H1 (cell line): ENCODE data around the gene HAND1. TPM values are rescaled to one million over a fixed set of nuclear protein-coding genes. Genes with fewer than 3 reads are reported as not detected.

Source experiments
- CTCF ChIA-PET: fragments of 300-600 bp; sonication (Branson Sonifier 250); formaldehyde crosslinking; loops from one replicate; lab custom pipeline; 2021; ENCODE audit not compliant: partially characterized antibody; lab: Charles Lee
- POLR2A ChIA-PET: fragments of 300-600 bp; sonication (Branson Sonifier 250); formaldehyde crosslinking; loops from one replicate; lab custom pipeline; 2021; ENCODE audit warnings: inconsistent platforms; ENCODE audit not compliant: partially characterized antibody; lab: Charles Lee
- DNase-seq, 2 experiments: peaks; one replicate each; pipeline versions ENCODE4 v3.0.0 to v3.0.0-alpha.2; 2010 to 2022; ENCODE audit warnings: low spot score in 2 of 2, low read depth in 1 of 2, mixed read lengths in 1 of 2
- FAIRE-seq: peaks from 2 replicates; lab custom pipeline; 2011; peaks lifted over from hg19 to GRCh38; lab: Jason Lieb, UNC
- H2AFZ ChIP-seq: 2 replicates; pipeline ENCODE4 v1.8.1; 2012; ENCODE audit warnings: low read length, inconsistent platforms
- H2AK5ac ChIP-seq: 2 replicates; pipeline ENCODE4 v1.6.1; 2013; ENCODE audit warnings: low read depth, low read length
- H2BK120ac ChIP-seq: replicated peaks from 2 replicates; pipeline ENCODE3; 2013; ENCODE audit warnings: low read depth, low read length, inconsistent platforms
- H2BK12ac ChIP-seq: 2 replicates; pipeline ENCODE4 v1.6.1; 2013; ENCODE audit warnings: low read depth, low read length
- H2BK15ac ChIP-seq: 2 replicates; pipeline ENCODE4 v1.6.1; 2013; ENCODE audit warnings: low read length
- H2BK20ac ChIP-seq: 2 replicates; pipeline ENCODE4 v1.6.1; 2013; ENCODE audit warnings: low read length
- H2BK5ac ChIP-seq: 2 replicates; pipeline ENCODE4 v1.6.1; 2013; ENCODE audit warnings: low read depth, low read length
- H3K14ac ChIP-seq: 2 replicates; pipeline ENCODE4 v1.6.1; 2013; ENCODE audit warnings: inconsistent platforms; ENCODE audit not compliant: insufficient read length
- H3K18ac ChIP-seq: 2 replicates; pipeline ENCODE4 v1.6.1; 2013; ENCODE audit warnings: low read length; ENCODE audit errors: extremely low read depth
- H3K23ac ChIP-seq: 2 replicates; pipeline ENCODE4 v1.6.1; 2013; ENCODE audit warnings: inconsistent platforms; ENCODE audit not compliant: insufficient read length
- H3K23me2 ChIP-seq: 2 replicates; pipeline ENCODE4 v1.6.1; 2013; ENCODE audit warnings: low read depth, low read length
- H3K27ac ChIP-seq: 2 replicates; pipeline ENCODE4 v1.6.1; 2011; ENCODE audit warnings: low read depth, low read length, inconsistent platforms
- H3K27me3 ChIP-seq, 4 experiments: replicated peaks in 1 of 4; 1 replicate in 1 of 4; 2 replicates in 3 of 4; pipeline versions ENCODE4 v1.6.1 to v1.8.1; 2011 to 2013; ENCODE audit warnings: low read length in 3 of 4, mild to moderate bottlenecking in 3 of 4, inconsistent platforms in 2 of 4, mixed read lengths in 2 of 4, moderate library complexity in 1 of 4; ENCODE audit not compliant: control insufficient read depth in 3 of 4, insufficient read depth in 3 of 4; ENCODE audit errors: extremely low read depth in 1 of 4
- H3K36me3 ChIP-seq, 4 experiments: 2 replicates each; pipeline versions ENCODE4 v1.6.1 to v1.8.1; 2011 to 2013; ENCODE audit warnings: mild to moderate bottlenecking in 4 of 4, low read length in 3 of 4, moderate library complexity in 2 of 4, control low read depth in 1 of 4, inconsistent platforms in 1 of 4; ENCODE audit not compliant: insufficient read depth in 4 of 4, control insufficient read depth in 2 of 4
- H3K4ac ChIP-seq: replicated peaks from 2 replicates; pipeline ENCODE3; 2013; ENCODE audit warnings: low read length, low read depth, mixed read lengths, inconsistent platforms; ENCODE audit not compliant: insufficient read length
- H3K4me1 ChIP-seq, 4 experiments: replicated peaks in 1 of 4; 1 replicate in 1 of 4; 2 replicates in 3 of 4; pipeline versions ENCODE4 v1.6.1 to v1.8.1; 2011 to 2013; ENCODE audit warnings: low read length in 3 of 4, inconsistent platforms in 2 of 4, mixed read lengths in 1 of 4; ENCODE audit not compliant: insufficient read depth in 4 of 4, control insufficient read depth in 3 of 4
- H3K4me2 ChIP-seq, 2 experiments: 2 replicates each; pipeline versions ENCODE4 v1.6.1 to v1.8.1; 2011 to 2013; ENCODE audit warnings: low read depth in 2 of 2, low read length in 2 of 2, control low read depth in 1 of 2, inconsistent platforms in 1 of 2, mild to moderate bottlenecking in 1 of 2; ENCODE audit not compliant: insufficient read depth in 1 of 2
- H3K4me3 ChIP-seq, 4 experiments: fragments of 200-600, 300-600 bp in 1 of 4; sonication (generic), shearing (Covaris generic), sonication (Bioruptor Twin) in 1 of 4; 2 replicates each; pipeline versions ENCODE4 v1.5.1 to v1.8.1; 2011 to 2016; ENCODE audit warnings: low read length in 4 of 4, low read depth in 3 of 4, control low read depth in 2 of 4, inconsistent platforms in 2 of 4, mild to moderate bottlenecking in 2 of 4, mixed read lengths in 1 of 4, moderate library complexity in 1 of 4; ENCODE audit not compliant: insufficient read depth in 2 of 4; ENCODE audit errors: extremely low read depth in 1 of 4
- H3K56ac ChIP-seq: replicated peaks from 2 replicates; pipeline ENCODE3; 2013; ENCODE audit warnings: low read depth, mild to moderate bottlenecking, mixed read lengths, low read length, inconsistent platforms; ENCODE audit not compliant: insufficient read length
- H3K79me1 ChIP-seq: 2 replicates; pipeline ENCODE4 v1.6.1; 2013; ENCODE audit warnings: low read depth, low read length, control low read depth
- H3K79me2 ChIP-seq, 2 experiments: 2 replicates each; pipeline versions ENCODE4 v1.6.1 to v1.8.1; 2012 to 2013; ENCODE audit warnings: low read length in 2 of 2, mild to moderate bottlenecking in 2 of 2, inconsistent platforms in 1 of 2; ENCODE audit not compliant: insufficient read depth in 2 of 2, control insufficient read depth in 1 of 2
- H3K9ac ChIP-seq, 4 experiments: replicated peaks in 1 of 4; 1 replicate in 1 of 4; 2 replicates in 3 of 4; pipeline versions ENCODE4 v1.6.1 to v1.8.1; 2011 to 2013; ENCODE audit warnings: low read depth in 3 of 4, low read length in 3 of 4, control low read depth in 2 of 4, mild to moderate bottlenecking in 2 of 4, moderate library complexity in 2 of 4, inconsistent platforms in 1 of 4; ENCODE audit errors: extremely low read depth in 1 of 4
- H3K9me3 ChIP-seq, 2 experiments: 2 replicates each; pipeline versions ENCODE4 v1.6.1 to v1.8.1; 2012 to 2013; ENCODE audit warnings: mild to moderate bottlenecking in 2 of 2, moderate library complexity in 2 of 2, control low read depth in 1 of 2, inconsistent platforms in 1 of 2, low read depth in 1 of 2, low read length in 1 of 2, mixed read lengths in 1 of 2; ENCODE audit not compliant: insufficient read depth in 2 of 2
- H4K20me1 ChIP-seq, 2 experiments: replicated peaks in 1 of 2; 2 replicates each; pipeline versions ENCODE3 to v1.8.1; 2011 to 2013; ENCODE audit warnings: inconsistent platforms in 2 of 2, low read length in 2 of 2, mild to moderate bottlenecking in 1 of 2; ENCODE audit not compliant: insufficient read depth in 2 of 2, control insufficient read depth in 1 of 2
- H4K5ac ChIP-seq: 2 replicates; pipeline ENCODE4 v1.6.1; 2013; ENCODE audit warnings: low read length, low read depth, mixed read lengths, inconsistent platforms; ENCODE audit not compliant: insufficient read length
- H4K8ac ChIP-seq: 2 replicates; pipeline ENCODE4 v1.8.0; 2013; ENCODE audit warnings: mild to moderate bottlenecking, moderate library complexity, low read length, inconsistent platforms; ENCODE audit not compliant: insufficient read depth; ENCODE audit errors: extremely low read depth
- H4K91ac ChIP-seq: replicated peaks from 2 replicates; pipeline ENCODE3; 2013; ENCODE audit warnings: low read length, mixed read lengths, inconsistent platforms; ENCODE audit not compliant: insufficient read length
- WGBS, 2 experiments: shearing (Covaris generic) in 1 of 2; methylation state at CpG; one replicate each; pipeline versions ENCODE4 v1.1.6 to v1.1.7; 2013 to 2015; ENCODE audit warnings: low lambda C conversion rate in 2 of 2, mixed read lengths in 2 of 2, inconsistent platforms in 1 of 2, low coverage in 1 of 2, missing lambda C conversion rate in 1 of 2; ENCODE audit not compliant: insufficient replicate concordance in 2 of 2, insufficient coverage in 1 of 2, insufficient read length in 1 of 2; ENCODE audit errors: extremely low coverage in 1 of 2, missing lambda C conversion rate in 1 of 2; 5-methylcytosine and 5-hydroxymethylcytosine counted together
- polyA plus RNA-seq, 7 experiments: library from polyadenylated mRNA; depleted of rRNA in 3 of 7; stranded (reverse) in 5 of 7; unstranded in 2 of 7; fragments of >200 nt in 5 of 7; fragments of 200-250 nt in 2 of 7; gene quantifications; 1 replicate in 5 of 7; 2 replicates in 1 of 7; 4 replicates in 1 of 7; pipeline versions ENCODE4 v1.2.1 to v1.2.3, GENCODE V29; 2011 to 2013; ENCODE audit warnings: missing spikeins in 2 of 7, mixed read lengths in 2 of 7
- total RNA-seq: library from RNA; stranded (reverse); fragmentation: NEBNext Ultra II Directional; extraction: Animal tissue kit (Norgen Biotek cat#: 25700); gene quantifications from 2 replicates; pipeline ENCODE4 v1.2.1, GENCODE V29; 2021

The HAND1 gene
- total and polyA plus RNA-seq, 2 of the 8 experiments (the other 6 are each of a cell fraction or from before 2014, with no cell fraction given): 0.06 TPM; not detected in 1

DNA sequence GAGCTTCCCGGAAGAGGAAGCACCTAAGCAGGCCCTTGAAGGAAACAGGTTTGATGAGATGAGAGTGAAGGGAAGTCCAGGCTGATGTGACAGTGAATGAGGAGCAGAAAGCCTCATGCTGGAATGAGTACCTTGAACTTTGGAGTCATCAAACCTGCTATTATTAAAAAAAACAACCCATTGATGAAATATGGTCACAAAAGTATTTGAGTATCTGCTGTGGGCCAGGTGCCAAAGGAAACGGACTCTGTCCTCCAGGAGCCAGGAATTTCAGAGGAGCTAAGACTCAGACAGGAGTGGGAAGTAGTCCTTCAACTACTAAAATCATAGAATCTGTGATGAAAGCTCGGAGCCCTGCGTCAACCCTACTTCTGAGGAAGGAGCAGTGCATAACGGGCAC is 11.9 kb downstream of the HAND1 start:
- CTCF ChIA-PET: interaction anchor here (0.7 to 16.1 kb wide), 31 partner anchors 11 to 492 kb away, joined by 3 to 273 read pairs (median 6); partner anchors contain the start of gene HAND1

More for the DNA sequence above, 11.9 kb downstream of the HAND1 start:
- Histone ChIP-seq H3K4ac (no peak overlapping the region), H3K4me1 (peaks cover 0 to 4% (median 3%) of the 10 kb centered on the region in 4 experiments; a peak in 4 of 7 replicates), H3K9me3 (no peaks in the 10 kb centered on the region), H3K79me2 (no peaks in the 10 kb centered on the region), H3K27me3 (peaks cover 23 to 40% (median 34%) of the 10 kb centered on the region in 4 experiments), H2BK120ac (no peak overlapping the region), H3K36me3 (no peaks in the 10 kb centered on the region), H2AFZ (no peak overlapping the region), H4K20me1 (peaks cover 0 to 2% of the 10 kb centered on the region in 2 experiments), H3K27ac (no peak overlapping the region), H2AK5ac (no peak overlapping the region), H2BK20ac (no peak overlapping the region), H3K4me3 (no peak overlapping the region), H3K23ac (no peak overlapping the region), H4K5ac (no peak overlapping the region), H2BK5ac (no peak overlapping the region), H2BK12ac (no peak overlapping the region), H3K23me2 (no peaks in the 10 kb centered on the region), H3K4me2 (no peak overlapping the region), H3K56ac (no peak overlapping the region), H2BK15ac (no peak overlapping the region), H3K9ac (no peak overlapping the region), H3K79me1 (no peaks in the 10 kb centered on the region), H3K14ac (no peak overlapping the region), H4K8ac (no peak overlapping the region), H4K91ac (no peak overlapping the region), H3K18ac (no peak overlapping the region)
- 76% methylated on average over 5 of the region's 5 CpGs; no CpG with 5 or more reads in 1 of the 2 experiments for WGBS, 2 experiments
- FAIRE-seq: no peak
- POLR2A ChIA-PET: no interaction called here
- no peak for DNase-seq
